Psoas muscle (tissue), 8 donors: ENCODE data around the gene FAM83C. TPM values are rescaled to one million over a fixed set of nuclear protein-coding genes. Genes with fewer than 3 reads are reported as not detected.

Experiments
- ATAC-seq, 4 donors: fragments of 200-7000 bp; cut with Tn5 transposase; one replicate each; pipeline ENCODE4 v1.9.1; 2020; ENCODE audit warnings: moderate library complexity in 3 of 4, mild to moderate bottlenecking in 2 of 4
- DNase-seq, 2 donors: peaks; one replicate each; pipeline ENCODE4 v3.0.0-alpha.2; 2020
- H3K27ac ChIP-seq: fragments of 200-600 bp; one replicate; pipeline ENCODE4 v1.8.0; 2022
- H3K27me3 ChIP-seq, 3 donors: fragments of 200-600 bp in 1 of 3; one replicate each; pipeline versions ENCODE4 v1.6.1 to v1.8.0; 2013 to 2022; ENCODE audit warnings: low read length in 2 of 3, mild to moderate bottlenecking in 2 of 3, moderate library complexity in 1 of 3; ENCODE audit not compliant: insufficient read depth in 3 of 3
- H3K36me3 ChIP-seq, 2 donors: fragments of 200-600 bp in 1 of 2; one replicate each; pipeline versions ENCODE4 v1.6.1 to v1.8.0; 2013 to 2022; ENCODE audit warnings: low read depth in 1 of 2, mild to moderate bottlenecking in 1 of 2, moderate library complexity in 1 of 2; ENCODE audit not compliant: insufficient read depth in 1 of 2
- H3K4me1 ChIP-seq: fragments of 200-600 bp; one replicate; pipeline ENCODE4 v1.8.0; 2022
- H3K4me3 ChIP-seq: fragments of 200-600 bp; one replicate; pipeline ENCODE4 v1.8.0; 2022; ENCODE audit warnings: mild to moderate bottlenecking
- H3K9me3 ChIP-seq: fragments of 200-600 bp; one replicate; pipeline ENCODE4 v1.8.0; 2022
- WGBS, 3 donors: extraction: QIAGEN DNeasy Blood & Tissue Kit; methylation state at CpG; one replicate each; pipeline versions ENCODE4 v1.1.6 to v1.1.7; 2013; 5-methylcytosine and 5-hydroxymethylcytosine counted together
- intact Hi-C, 2 donors: fragments of 100-400 bp; cut with DNase I; formaldehyde crosslinking; loops; one replicate each; pipeline versions ENCODE4 v1.11.0 to v1.14.2; 2022
- polyA plus RNA-seq, 3 donors: library from polyadenylated mRNA; stranded (reverse); fragments of 200-250 nt; gene quantifications; one replicate each; pipeline ENCODE4 v1.2.3, GENCODE V29; 2013
- total RNA-seq, 4 donors: library from RNA; stranded (reverse); fragmentation: NEBNext Ultra II Directional in 2 of 4; extraction: Animal tissue kit (Norgen Biotek cat#: 25700) in 2 of 4; gene quantifications; one replicate each; pipeline versions ENCODE4 v1.2.1 to v1.2.4, GENCODE V29; 2021 to 2023
- TF ChIP-seq, protein P1 (sequence below): fragments of 200-600 bp; IDR thresholded peaks from one replicate; pipeline ENCODE4 v1.8.0; 2022; ENCODE audit warnings: antibody characterized with exemption
- donor health status: healthy with polysubstance abuse.
- donor health status: DM: no; HTN: no; CAD: no; lungs with moderate emphysema.
- donor health status: Bipolar disorder and iron deficiency.
- donor health status: healthy.
- donor health status: DM: yes; HTN: yes; CAD: no.
- donor health status: DM: no; HTN: no; CAD: no.
- donor health status: DM: no; HTN: no; CAD: no.
- donor health status: DM: yes; HTN: yes; CAD: no.

FAM83C gene
- total and polyA plus RNA-seq, 7 donors, result 0.04 to 0.07 (median 0.04) TPM; not detected in 4

DNA sequence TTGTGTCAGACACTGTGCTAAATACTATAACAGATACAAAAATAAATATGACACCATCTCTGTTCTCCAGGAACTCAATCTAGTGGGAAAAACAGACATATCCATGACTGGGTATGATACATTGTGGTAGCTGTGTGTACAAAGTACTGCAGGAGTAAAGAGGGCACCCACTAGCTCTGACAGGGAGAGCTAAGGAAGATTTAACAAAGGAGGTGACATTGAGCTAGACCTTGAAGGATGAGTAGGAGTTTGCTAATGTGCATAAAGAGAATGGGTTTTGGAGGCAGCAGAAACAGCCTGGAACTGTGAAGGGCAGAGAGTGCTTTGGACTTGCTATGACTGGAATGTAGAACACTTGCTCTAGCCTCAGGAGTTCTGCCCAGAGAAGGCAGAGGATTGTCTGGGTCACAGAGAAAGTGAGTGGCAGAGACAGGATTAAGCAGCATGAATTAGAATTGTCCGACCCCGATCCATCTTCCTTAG lies 51.4 kb downstream of the FAM83C start:
- 86 to 93% (median 92%) methylated on average over 2 of the region's 2 CpGs for WGBS, 3 donors
- H3K4me1 ChIP-seq, result no peaks in the 10 kb centered on the region
- DNase-seq (no peak), ATAC-seq (no peak)
- H3K27me3 ChIP-seq, result no peaks in the 10 kb centered on the region
- H3K27ac ChIP-seq, result no peak overlapping the region
- TF ChIP-seq, protein P1, sequence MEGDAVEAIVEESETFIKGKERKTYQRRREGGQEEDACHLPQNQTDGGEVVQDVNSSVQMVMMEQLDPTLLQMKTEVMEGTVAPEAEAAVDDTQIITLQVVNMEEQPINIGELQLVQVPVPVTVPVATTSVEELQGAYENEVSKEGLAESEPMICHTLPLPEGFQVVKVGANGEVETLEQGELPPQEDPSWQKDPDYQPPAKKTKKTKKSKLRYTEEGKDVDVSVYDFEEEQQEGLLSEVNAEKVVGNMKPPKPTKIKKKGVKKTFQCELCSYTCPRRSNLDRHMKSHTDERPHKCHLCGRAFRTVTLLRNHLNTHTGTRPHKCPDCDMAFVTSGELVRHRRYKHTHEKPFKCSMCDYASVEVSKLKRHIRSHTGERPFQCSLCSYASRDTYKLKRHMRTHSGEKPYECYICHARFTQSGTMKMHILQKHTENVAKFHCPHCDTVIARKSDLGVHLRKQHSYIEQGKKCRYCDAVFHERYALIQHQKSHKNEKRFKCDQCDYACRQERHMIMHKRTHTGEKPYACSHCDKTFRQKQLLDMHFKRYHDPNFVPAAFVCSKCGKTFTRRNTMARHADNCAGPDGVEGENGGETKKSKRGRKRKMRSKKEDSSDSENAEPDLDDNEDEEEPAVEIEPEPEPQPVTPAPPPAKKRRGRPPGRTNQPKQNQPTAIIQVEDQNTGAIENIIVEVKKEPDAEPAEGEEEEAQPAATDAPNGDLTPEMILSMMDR, result no peak
- intact Hi-C loops, result no loop called here
- H3K36me3 ChIP-seq, result no peaks in the 10 kb centered on the region
- H3K4me3 ChIP-seq, result no peak overlapping the region
- no peaks in the 10 kb centered on the region for H3K9me3 ChIP-seq

DNA sequence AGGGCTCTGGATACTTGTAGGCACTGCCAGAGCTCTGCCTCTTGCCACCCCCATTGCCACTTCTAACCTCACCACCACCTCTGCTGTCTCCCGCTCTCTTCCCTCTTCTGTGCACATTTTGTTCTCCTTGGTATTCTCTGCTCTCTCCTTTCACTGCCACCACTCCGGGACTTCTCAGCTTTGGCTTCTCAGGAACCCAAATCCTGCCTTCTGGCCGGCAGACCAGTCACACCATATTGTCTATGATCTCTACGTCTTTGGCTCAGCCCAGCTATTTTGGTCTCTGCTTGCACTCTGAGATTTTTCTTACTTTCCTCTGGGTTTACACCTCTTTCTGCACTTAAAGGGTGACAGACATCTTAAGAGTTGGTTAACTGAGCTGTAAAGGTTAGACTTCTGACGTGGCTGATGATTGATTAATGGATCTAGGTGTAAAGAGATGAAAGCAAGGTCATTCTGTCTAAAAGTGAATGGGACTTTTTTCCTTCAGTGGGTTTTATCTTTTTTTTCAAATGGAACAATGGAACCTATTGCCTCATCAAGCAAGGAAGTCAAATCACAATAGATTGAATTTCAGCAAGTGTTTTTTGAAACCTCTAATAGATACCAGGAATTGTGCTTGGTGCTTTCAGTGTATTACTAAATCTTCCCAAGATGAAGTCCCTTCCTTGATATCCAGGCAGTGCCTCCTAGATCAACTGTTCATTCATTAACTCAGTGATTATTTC lies 52.0 kb downstream of the FAM83C start:
- TF ChIP-seq, protein P1, result no peak
- 52 to 53% (median 52%) methylated on average over 5 of the region's 5 CpGs for WGBS, 3 donors
- no peak for ATAC-seq

DNA sequence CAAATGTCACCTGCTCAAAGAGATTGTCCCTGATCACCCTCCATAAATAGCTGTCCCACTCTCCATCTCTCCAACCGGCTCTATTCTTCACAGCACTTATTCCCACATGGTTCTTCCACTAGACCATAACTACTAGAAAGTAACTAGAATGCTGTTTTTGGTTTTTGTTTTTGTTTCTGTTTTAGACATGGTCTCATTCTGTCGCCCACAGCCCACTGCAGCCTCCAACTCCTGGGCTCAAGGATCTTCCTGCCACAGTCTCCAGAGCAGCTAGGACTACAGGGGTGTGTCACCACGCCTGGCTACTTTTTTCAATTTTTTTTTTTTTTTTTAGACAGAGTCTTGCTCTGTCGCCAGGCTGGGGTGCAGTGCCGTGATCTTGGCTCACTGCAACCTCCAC lies 53.5 kb downstream of the FAM83C start:
- intact Hi-C loops, result no loop called here
- no peaks in the 10 kb centered on the region for H3K9me3 ChIP-seq
- H3K4me3 ChIP-seq, result no peak overlapping the region
- H3K36me3 ChIP-seq, result no peaks in the 10 kb centered on the region
- H3K27ac ChIP-seq, result no peak overlapping the region
- ATAC-seq (no peak), DNase-seq (no peak)
- TF ChIP-seq, protein P1, result no peak
- no peaks in the 10 kb centered on the region for H3K4me1 ChIP-seq
- no peaks in the 10 kb centered on the region for H3K27me3 ChIP-seq
- WGBS, 3 donors, result 81 to 88% (median 82%) methylated on average over 5 of the region's 5 CpGs

More for the DNA sequence above, 52.0 kb downstream of the FAM83C start:
- no peaks in the 10 kb centered on the region for H3K27me3 ChIP-seq
- no peaks in the 10 kb centered on the region for H3K9me3 ChIP-seq
- no peak overlapping the region for H3K4me3 ChIP-seq
- intact Hi-C loops, result no loop called here
- H3K4me1 ChIP-seq, result no peaks in the 10 kb centered on the region
- H3K27ac ChIP-seq, result no peak overlapping the region
- no peak for DNase-seq
- H3K36me3 ChIP-seq, result no peaks in the 10 kb centered on the region

DNA sequence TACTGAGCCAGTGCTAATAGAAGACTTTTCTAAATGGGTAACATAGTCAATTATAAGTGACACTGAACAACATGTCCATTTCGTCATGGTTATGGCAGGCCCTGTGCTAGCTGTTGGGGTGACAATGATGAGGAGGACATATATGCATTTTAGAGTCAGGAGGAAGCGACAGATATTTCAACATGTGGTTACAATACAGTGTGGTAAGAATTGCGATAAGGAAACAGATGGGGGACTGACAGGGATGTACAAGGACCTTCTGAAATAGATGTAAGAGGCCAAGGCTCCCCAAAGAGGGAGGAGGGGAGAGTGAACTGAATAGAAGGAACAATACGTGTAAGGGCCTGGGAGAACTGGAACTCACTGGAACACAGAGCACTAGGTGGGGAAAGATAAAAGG lies 54.1 kb downstream of the FAM83C start:
- H3K9me3 ChIP-seq, result no peaks in the 10 kb centered on the region
- ATAC-seq (no peak), DNase-seq (no peak)
- intact Hi-C loops, result no loop called here
- no peaks in the 10 kb centered on the region for H3K27me3 ChIP-seq
- H3K4me3 ChIP-seq, result no peak overlapping the region
- no peaks in the 10 kb centered on the region for H3K36me3 ChIP-seq
- WGBS, 3 donors, result 88 to 94% (median 91%) methylated on average over 4 of the region's 4 CpGs
- H3K4me1 ChIP-seq, result no peaks in the 10 kb centered on the region
- TF ChIP-seq, protein P1, result no peak
- H3K27ac ChIP-seq, result no peak overlapping the region

DNA sequence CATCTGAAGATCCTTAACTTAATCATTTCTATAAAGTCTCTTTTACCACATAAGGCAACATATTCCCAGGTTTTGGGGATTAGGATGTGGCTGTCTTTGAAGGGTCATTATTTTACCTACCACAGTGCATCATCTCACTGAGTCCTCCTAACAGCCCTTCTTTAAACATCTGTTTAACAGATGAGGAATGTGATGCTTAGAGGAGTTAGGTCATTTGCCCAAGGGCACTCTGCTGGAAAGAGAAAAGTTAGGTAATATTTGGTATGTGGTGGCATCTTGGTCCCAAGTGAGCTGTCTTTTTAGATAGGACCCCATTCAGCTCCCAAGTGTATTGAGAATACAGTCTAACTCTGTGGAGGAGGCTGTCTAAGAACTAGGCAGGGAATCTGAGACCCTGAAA lies 54.7 kb downstream of the FAM83C start:
- H3K27ac ChIP-seq, result no peak overlapping the region
- H3K27me3 ChIP-seq, result no peaks in the 10 kb centered on the region
- no peaks in the 10 kb centered on the region for H3K4me1 ChIP-seq
- H3K4me3 ChIP-seq, result no peak overlapping the region
- no peak for ATAC-seq
- no peaks in the 10 kb centered on the region for H3K9me3 ChIP-seq
- DNase-seq, result no peak
- intact Hi-C loops, result no loop called here
- TF ChIP-seq, protein P1, result no peak
- no peaks in the 10 kb centered on the region for H3K36me3 ChIP-seq
